HL-60 (cell line): ENCODE results near the gene HEY2.

Source experiments
- CTCF ChIP-seq: IDR thresholded peaks from one replicate; pipeline ENCODE4 v1.5.1; 2011; ENCODE audit warnings: low read length, control low read depth, inconsistent platforms; ENCODE audit not compliant: insufficient read depth
- REST ChIP-seq: IDR thresholded peaks from 2 replicates; pipeline ENCODE4 v1.6.1; 2012; ENCODE audit warnings: low read depth; ENCODE audit not compliant: insufficient replicate concordance

GRCh38 chr6:125714441-125715090 is 34.9 kb upstream of the HEY2 start:
- TF ChIP-seq CTCF = no peak
- no peak for TF ChIP-seq REST
